BE2C (cell line): Measurements from ENCODE around the gene ST8SIA6.

Experiments
- DNase-seq: peaks from one replicate; pipeline ENCODE4 v3.0.0-alpha.2; 2020
- H3K27me3 ChIP-seq: fragments of 250-450 bp; sonication (Bioruptor Pico); 2 replicates; pipeline ENCODE4 v1.5.1; 2020; ENCODE audit warnings: mild to moderate bottlenecking
- H3K36me3 ChIP-seq: fragments of 250-450 bp; sonication (Bioruptor Pico); 2 replicates; pipeline ENCODE4 v1.5.1; 2020; ENCODE audit warnings: mild to moderate bottlenecking
- H3K4me1 ChIP-seq: fragments of 250-450 bp; sonication (Bioruptor Pico); 2 replicates; pipeline ENCODE4 v1.5.1; 2020
- H3K4me3 ChIP-seq: 2 replicates; pipeline ENCODE4 v1.5.1; 2011; ENCODE audit warnings: low read depth, low read length
- H3K9me3 ChIP-seq: fragments of 250-450 bp; sonication (Bioruptor Pico); 2 replicates; pipeline ENCODE4 v1.5.1; 2020
- CTCF ChIP-seq: IDR thresholded peaks from 2 replicates; pipeline ENCODE4 v1.5.1; 2012; ENCODE audit warnings: mild to moderate bottlenecking, low read depth, low read length

ST8SIA6 gene

GRCh38 chr10:17276756-17277424, 177.5 kb downstream of the ST8SIA6 start:
- no peak for DNase-seq
- no peak overlapping the region for H3K4me3 ChIP-seq
- H3K9me3 ChIP-seq: no peaks in the 10 kb centered on the region
- H3K36me3 ChIP-seq: no peaks in the 10 kb centered on the region
- no peaks in the 10 kb centered on the region for H3K27me3 ChIP-seq
- no peak for TF ChIP-seq CTCF
- no peaks in the 10 kb centered on the region for H3K4me1 ChIP-seq

DNA sequence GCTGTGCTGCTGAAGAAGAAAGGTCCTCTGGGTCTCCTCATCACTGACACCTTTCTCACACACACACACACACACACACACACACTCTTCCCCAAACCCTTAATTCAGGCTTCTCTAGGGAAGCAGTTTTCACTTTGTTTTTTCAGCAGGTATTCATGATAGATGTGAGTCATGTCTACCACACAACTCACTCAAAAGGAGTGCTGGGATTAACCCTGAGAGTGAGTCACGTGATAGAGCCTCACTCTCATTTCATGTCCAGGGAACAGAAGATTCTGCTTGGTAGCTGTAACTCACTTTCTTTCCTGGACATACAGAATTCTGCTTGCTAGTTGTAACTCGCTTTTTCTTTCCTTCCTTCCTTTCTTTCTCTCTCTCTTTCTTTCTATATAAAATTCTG, 181.0 kb downstream of the ST8SIA6 start:
- Histone ChIP-seq H3K4me3 (no peak overlapping the region), H3K9me3 (no peaks in the 10 kb centered on the region), H3K27me3 (peaks cover 2% of the 10 kb centered on the region; the same call in 1 of the 2 replicates), H3K4me1 (no peaks in the 10 kb centered on the region), H3K36me3 (no peaks in the 10 kb centered on the region)
- TF ChIP-seq CTCF: no peak
- no peak for DNase-seq

- Histone ChIP-seq H3K9me3 (no peaks in the 10 kb centered on the region), H3K4me1 (no peaks in the 10 kb centered on the region), H3K4me3 (no peak overlapping the region), H3K36me3 (no peaks in the 10 kb centered on the region), H3K27me3 (peaks cover 10% of the 10 kb centered on the region)
- no peak for DNase-seq
- TF ChIP-seq CTCF: no peak
Measured at GRCh38 chr10:17272648-17273047, 181.7 kb downstream of the ST8SIA6 start.
